ENCODE measurements around the gene RAC3.

The RAC3 gene

GRCh38 chr17:81999976-82000802 lies 31.3 kb upstream of the RAC3 start:
- no peak for DNase-seq

DNA sequence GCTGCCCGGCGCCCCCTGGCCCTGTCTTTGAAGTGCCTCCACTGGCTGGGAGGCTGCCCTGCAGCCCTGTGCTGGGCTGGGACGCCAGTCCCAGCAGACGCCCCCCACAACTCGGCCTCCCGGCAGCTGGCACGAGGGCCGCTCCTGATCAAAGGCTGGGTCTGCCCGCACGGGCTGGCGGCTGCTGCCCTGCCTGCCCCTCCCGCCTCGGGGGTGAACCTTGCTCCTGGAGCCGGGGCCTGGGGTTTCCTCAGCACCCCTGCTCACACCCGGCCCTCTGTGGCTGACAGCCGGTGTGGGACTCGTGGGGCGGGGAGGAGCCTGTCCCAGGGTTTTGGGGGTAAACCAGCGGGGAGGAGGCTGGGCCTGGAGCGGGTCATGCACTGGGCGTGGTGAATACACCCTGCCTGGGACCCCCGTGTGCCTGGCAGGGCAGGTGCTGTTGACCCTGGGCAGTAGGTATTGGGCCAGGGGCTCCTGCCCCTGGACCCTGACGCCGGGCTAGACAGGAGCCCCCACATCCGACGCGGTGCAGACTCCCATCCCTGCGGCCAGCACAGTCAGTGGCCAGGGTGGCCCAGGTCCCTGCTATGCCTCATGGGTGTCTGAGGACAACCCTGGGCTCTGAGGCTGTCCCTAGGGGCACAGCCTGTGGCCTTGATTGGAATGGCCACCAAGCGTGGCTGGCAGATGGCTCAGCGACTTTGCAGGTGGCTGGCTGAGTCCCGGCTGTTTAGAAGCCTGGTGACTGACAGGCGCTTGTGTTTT lies 30.5 kb upstream of the RAC3 start:
- no peak for DNase-seq

- DNase-seq: no peak
These were observed 29.9 kb upstream of the RAC3 start for GRCh38 chr17:82001571-82002056.

DNA sequence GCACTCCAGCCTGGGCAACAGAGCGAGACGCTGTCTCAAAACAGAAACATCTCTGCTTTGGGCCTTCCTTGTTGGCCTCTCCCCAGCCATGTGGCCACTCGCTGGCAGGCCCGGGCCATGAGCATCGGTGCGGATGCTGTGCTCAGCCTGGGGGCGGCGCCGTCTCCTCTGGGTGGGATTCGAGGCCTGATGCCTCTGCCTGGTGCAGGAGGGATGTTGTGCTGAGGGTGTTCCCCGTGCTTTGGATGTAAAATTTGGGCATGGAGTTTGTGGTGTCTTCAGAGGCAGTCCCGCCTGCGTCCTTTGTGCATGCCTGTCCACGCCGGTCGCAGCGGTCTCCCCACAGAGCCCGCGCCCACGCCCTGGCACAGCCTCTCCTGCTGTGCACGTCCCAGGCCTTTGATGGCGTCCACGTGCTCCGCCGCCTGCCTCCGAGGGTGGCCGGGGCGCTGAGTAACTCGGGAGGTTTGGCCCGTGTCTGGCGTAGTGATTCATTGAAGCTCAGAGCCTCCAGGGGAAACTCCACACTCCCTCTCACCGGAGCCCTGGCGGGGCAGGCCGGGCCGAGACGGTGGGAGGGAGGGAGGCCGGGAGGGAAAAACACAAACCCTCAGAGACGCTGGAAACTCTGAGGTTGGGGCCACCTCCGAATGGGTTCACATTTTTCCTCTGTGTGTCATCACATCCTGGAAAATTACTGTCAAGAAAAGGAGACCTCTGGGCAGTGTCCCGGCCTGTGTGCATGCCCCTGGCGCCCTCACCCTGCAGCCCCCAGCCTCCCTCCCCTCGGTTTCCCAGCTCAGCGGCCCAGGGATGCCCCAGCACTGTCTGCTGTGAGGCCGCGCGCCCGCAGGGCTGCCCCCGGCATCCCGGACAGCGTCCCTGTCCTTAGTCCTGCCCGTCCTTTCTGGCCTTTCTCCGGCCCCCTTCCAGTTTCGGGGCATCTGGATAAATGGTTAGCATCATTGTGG lies 27.8 kb upstream of the RAC3 start:
- DNase-seq: no peak

- DNase-seq: no peak
These were observed 26.7 kb upstream of the RAC3 start for GRCh38 chr17:82004517-82005455.

DNA sequence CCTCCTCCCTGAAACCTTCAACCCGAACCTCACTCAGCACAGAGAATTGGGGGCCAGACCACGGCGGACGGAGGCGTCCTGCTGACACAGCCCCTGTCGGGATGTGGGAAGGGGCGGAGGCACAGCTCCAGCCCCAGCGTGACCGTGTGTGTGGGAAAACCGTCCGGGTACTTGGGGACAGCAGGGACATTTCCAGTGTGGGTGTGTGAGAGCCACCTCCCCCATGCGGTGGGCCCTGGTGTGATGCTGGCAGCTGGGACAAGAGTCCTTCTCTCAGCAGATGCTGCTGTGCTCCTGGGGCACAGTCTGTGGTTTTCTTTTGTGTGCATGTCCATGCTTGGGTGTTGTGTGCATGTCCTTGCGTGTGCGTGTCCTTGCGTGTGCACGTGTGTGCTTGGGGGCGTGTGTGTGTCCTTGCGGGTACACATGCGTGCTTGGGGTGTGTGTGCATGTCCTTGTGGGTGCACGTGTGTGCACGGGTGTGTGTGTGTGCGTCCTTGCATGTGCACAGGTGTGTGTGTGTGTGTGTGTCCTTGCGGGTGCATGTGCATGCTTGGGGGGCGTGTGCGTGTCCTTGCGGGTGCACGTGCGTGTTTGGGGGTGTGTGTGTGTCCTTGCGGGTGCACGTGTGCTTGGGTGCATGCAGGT lies 25.7 kb upstream of the RAC3 start:
- no peak for DNase-seq

DNA sequence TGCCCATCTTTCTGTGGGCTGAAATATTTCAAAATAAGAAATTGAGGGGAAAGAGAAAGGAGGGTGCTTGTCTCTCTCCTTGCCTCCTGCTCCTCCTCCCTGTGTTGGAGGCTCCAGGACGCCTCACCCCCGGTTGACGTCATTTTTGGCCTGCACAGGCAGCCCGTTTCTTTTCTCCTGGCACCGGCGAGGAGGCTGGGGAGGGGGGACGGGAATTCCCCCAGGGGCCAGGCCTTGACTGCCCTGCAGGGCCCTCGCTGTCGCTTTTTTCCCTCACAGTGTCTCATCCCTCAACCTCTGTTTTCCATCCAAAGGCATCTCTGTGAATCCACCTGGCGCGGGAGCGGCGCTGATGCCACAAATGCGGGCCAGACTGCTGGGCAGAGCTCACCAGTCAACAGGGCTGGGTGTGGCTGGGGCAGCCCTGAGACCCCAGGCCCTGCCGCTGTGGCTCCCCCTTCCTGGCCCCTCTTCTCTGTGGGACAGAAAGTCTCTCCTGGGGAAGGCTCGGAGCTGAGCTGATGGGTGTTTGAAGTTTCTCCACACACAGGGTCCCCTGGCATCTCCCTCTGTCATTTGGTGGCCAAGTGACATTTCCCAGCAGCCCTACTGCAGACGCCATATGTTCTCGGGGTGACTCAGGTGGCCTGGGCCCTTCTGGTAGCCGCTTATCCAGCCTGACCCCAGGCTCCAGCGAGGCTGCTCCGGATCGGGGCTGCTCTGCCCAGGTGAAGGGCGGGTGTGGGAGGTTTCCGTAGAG lies 24.8 kb upstream of the RAC3 start:
- DNase-seq: no peak

- no peak for DNase-seq
These were observed 24.3 kb upstream of the RAC3 start for GRCh38 chr17:82007228-82007494.

- DNase-seq: no peak
These were observed 23.8 kb upstream of the RAC3 start for GRCh38 chr17:82007495-82008257.

- DNase-seq: no peak
These were observed 23.1 kb upstream of the RAC3 start for GRCh38 chr17:82008258-82008940.

DNA sequence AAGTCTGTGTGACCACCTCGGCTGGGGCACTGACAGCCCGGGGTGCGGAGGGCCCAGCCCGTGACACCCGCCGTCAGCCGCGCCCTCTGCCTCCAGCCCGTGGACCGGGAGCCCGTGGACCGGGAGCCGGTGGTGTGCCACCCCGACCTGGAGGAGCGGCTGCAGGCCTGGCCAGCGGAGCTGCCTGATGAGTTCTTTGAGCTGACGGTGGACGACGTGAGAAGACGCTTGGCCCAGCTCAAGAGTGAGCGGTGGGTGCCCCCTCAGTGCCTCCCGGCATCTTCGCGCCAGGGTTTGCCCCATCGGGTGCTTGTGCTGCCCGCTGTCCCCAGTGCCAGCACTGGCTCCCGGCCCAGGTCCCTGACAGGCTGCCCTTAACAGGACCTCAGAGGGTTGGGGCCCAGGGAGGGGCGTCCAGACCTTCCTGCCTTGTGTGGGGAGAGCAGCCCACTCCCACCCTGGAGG lies 22.5 kb upstream of the RAC3 start:
- no peak for DNase-seq

GRCh38 chr17:82009413-82009812 lies 22.1 kb upstream of the RAC3 start:
- no peak for DNase-seq

DNA sequence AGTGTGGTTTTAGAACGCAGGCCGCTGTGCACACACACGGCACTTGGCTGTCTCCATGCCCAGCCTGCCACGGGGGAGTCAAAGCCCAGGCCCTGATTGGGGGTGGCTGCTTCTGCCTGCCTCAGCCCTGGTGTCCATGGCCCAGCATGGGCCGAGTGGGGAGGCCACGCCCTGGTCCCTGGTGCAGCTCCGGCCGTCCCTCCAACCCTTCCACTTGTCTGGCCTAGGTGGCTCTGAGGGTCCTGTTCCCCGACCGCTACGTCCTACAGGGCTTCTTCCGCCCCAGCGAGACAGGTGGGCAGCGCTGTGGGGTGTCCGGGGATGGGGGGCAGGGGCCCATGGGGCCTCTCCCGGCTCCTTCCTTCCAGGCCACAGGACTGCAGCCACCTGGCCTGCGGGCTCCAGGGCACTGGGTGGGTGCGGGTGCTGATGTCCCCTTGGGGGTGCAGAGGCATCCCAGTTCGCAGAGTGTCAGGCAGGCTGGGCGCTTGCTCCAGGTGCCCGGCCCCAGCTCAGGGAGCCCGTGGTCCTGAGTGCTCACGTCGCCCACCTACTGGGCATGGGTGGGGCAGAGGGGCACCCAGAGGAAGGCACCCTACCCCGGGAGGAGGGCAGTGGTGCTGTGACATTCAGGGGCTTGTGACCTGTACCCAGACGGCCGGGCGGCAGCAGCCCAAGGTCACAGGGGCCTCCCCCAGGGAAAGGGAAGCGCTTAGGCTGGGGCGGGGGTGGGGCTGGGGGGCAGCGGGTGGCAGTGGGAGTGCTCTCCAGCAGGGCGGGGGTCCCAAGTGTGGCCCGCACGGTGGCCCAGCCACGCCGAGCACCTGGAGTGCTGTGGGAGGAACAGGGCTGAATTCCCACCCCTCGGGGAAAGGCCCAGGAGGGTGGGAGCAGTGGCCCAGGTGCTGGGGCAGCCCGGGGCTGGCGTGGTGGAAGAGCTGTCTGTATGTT lies 20.6 kb upstream of the RAC3 start:
- no peak for DNase-seq

- no peak for DNase-seq
These were observed 19.8 kb upstream of the RAC3 start for GRCh38 chr17:82011617-82012187.

- DNase-seq: no peak
These were observed 19.2 kb upstream of the RAC3 start for GRCh38 chr17:82012261-82012639.

DNA sequence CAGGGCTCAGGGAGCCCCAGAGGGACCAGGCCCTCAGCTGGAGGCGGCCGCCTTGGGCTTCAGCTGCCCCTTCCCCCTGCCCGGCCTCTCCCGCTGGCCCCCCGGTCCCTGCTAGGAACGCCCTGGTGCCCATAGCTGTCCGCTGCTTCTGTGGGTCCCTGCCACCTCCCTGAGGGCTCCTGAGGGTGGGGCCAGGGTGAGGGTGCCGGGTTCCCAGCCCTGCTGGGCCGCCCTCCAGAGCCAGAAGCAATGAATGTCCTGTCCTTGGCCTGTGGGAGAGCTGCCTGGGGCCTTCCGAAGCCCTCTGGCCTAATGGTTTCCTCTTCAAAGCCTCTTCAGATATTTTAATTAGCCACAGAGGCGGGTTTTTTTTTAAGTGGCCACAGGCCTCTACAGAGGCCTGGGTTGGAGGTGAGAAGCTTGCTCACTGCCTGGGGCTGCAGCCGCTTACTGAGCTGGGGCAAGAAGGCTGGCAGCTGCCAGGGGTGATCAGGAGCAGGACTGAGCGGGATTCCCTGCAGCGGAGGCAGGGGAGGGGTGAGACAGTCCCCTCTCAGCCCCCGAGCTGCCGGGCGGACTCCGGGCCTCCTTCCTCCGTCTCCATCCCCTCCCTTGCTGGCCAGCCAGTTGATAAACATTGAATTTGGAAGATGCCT lies 18.7 kb upstream of the RAC3 start:
- DNase-seq: no peak

DNA sequence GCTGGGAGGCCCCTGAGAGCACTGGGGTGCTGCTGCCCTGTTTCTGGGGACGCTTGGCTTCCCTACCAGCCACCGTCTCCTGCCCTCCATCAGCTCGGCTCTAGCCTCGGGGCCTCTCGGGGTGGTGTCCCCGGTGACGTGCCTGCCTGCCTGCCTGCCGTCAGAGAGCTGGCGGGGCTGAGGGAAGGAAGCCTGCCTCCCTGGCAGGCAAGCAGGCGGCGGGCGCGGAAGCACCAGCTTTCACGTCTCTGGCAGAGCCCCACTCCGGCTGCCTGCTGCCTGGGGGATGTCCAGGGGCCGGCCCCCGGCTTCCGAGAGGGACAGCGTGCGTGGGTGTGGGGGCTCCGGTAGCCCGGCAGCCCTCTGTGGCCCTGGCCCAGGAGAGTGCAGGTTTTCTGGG lies 18.1 kb upstream of the RAC3 start:
- DNase-seq: no peak

Data from hematopoietic multipotent progenitor cell treated with erythropoietin and hydrocortisone succinate and interleukin-3 and kit ligand, for 8 days (in vitro differentiated cells).